ENCODE data around the gene EXOC7.

Gene EXOC7, protein sequence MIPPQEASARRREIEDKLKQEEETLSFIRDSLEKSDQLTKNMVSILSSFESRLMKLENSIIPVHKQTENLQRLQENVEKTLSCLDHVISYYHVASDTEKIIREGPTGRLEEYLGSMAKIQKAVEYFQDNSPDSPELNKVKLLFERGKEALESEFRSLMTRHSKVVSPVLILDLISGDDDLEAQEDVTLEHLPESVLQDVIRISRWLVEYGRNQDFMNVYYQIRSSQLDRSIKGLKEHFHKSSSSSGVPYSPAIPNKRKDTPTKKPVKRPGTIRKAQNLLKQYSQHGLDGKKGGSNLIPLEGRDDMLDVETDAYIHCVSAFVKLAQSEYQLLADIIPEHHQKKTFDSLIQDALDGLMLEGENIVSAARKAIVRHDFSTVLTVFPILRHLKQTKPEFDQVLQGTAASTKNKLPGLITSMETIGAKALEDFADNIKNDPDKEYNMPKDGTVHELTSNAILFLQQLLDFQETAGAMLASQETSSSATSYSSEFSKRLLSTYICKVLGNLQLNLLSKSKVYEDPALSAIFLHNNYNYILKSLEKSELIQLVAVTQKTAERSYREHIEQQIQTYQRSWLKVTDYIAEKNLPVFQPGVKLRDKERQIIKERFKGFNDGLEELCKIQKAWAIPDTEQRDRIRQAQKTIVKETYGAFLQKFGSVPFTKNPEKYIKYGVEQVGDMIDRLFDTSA

DNA sequence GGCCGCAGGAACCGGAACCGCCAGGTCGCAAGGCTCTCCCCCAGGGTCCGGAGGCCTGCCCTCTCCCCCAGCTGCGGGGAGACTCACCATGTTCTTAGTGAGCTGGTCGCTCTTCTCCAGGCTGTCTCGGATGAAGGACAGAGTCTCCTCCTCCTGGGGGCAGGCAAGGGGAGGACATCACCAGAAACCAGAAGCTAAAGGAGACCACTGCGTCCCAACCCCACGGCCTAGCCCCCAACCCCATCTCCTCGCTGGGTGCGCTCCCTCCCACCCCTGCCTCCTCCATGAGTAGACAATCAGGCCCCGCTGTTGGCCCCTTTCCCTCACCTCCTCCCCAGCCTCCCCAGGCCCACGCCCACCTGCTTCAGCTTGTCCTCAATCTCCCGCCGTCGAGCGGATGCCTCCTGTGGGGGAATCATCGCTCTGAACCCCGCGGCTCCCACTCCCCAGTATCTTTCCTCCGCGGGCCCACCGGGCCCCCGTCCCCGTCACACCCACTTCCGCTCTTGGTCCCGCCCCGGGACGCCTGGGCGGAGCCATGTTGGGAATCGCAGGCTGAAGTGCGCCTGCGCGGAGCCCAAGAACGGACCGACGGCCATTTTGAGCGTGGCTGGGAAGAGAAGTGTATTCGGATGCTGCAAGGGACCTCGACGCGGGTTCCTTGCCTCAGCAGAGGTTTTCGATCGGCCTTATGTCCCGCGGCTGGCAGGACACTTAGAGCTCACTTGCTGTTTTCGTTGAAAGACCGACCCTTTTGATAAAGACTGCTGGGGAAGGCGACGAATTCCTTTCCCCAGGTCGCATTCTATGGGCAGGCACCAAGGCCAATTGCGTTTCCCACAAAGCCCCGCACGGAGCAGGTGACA is at the start of gene EXOC7:
EXOC7 (minus strand) TSS at position 514 of the 866 bp plus-strand sequence; CDS start at position 419, 95 bp downstream.
- peak; percentile 89 for DNase-seq

DNA sequence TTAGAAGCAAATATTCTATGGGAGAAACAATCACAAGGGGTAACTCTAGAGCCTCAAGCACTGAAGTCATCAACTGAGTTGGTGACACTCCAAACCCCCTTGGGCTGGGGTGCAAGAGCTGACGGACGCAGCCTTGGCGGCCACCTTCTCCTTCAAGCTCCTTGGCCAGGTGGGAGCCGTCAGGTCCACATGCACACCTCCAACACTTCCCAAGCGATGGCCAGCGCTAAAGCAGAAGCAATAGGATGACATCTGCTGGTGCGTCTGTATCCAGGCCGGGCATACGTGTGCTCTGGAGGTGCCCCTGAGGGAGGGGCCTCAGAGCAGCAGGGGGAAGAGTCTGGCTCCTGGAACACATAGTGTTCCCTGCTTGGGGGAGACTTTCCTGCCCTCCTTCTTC is 49.6 kb upstream of the EXOC7 start:
- DNase-seq: no peak

DNA sequence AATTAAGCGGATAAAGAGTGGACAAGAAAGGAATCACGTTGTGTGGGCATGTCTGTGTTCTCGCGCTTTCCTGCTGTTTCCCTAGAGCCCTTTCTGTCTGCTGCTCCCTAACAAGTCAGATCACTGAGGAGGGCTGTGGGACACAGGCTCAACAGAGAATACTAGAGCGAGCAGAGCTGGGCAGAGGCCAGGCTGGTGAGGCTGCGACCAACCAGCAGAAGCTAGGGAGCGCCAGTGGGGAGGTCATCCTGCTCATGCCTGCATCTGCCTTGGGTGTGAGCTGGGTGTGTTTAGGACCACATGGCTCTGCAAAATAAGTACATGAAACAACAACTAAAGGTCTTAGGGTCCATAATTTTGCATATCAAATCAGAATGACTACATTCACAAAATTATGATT is 49.0 kb upstream of the EXOC7 start:
- DNase-seq: no peak

DNA sequence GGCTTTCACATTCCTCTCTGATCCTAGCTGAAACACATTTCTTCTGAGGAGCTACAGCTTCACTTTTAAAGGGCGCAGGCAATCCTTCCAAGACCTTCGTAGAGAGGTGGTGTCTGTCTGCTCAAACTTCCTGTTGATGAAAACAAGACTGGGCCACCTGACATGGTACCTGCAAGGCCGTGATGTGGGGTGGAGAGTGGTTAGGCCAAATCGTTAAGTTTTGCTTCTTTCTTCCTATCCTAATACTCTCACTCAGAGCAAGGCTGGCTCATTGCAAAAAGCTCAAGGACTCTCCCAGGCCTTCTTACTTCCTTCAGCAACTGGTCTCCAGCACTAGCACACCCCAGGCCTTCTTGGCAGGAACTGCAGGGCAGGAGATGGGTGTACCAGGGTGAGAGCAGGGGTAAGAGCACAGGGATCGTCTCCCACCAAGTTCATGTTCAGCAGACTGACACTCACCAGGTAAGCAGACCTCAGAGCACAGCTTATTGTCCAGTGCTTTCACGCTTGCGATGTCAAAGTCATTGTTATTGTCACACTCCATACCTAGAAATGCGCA is 48.4 kb upstream of the EXOC7 start:
- no peak for DNase-seq

DNA sequence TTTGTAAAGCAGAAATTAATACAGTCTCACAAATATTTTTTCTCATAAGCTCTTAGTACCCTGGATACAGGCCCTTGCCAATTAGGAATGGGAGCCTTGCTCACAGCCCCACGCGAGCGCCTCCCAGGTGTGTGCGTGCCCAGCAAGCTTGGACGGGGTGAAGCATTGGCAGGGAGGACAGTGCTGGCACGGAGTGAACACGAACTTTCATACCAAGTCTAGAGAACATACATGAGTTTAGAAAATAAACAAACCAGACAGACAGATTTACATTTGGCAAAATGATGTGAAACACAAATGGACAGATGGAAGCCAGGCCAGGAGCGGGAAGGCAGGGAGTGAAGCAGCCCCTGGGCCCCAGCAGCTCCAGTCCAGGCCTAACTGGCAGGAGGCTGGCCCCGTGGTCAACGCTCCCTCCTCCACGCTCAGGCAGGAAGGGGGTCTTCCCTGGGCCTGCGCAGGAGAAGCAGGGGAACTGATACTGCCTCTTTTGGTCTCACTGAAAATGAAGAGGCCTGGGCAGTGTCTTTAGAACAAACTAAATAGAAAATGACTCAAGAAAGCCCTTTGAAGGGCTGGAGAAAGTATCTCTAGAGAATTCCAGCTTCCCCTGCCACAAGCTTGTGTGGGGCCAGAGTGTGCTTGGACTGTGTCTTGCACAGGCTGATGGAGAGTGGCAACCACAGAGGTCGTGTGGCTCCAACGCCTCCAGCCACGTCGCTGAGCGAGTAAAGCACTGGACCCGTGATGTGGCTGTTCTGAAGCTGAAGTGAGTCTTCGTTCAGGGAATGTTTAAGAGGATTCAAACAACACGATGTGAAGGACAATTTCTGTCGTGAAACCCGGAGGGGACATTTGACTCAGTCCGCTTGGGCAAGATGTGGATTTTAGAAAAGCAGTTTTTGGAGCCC is 47.4 kb upstream of the EXOC7 start:
- no peak for DNase-seq

DNA sequence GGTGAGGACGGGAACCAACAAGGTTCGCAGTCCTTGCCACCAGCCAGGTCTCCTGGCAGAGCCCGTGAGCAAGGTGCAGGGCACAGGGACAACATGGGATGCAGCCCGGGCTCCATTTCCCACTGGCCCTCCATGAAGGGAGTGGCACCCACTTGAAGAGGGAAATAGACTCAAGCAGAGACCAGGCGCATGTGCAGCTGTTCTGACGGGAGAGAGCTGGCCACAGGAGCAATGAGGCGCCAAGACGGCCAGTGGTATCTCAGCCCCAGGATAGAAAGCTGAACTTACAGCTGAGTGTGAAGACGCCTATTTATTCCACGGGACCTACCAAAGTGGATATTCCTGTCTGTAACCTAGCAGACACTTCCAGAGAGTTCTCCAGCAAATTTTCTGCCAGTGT is 45.6 kb upstream of the EXOC7 start:
- DNase-seq: no peak

DNA sequence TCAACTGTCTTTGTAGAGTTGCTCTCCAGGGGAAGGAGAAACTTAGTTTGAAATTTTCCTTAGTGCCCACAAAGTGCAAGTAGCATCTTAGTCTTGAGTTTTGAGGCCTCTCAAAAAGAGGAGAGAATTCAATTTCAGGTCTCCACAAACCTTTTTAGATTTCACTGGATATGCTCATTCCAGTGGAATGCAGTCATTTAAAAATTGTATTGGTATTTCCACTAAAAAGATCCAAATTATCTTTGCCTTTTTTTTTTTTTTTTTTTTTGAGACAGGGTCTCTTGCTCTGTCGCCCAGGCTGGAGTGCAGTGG is 44.4 kb upstream of the EXOC7 start:
- DNase-seq: no peak

DNA sequence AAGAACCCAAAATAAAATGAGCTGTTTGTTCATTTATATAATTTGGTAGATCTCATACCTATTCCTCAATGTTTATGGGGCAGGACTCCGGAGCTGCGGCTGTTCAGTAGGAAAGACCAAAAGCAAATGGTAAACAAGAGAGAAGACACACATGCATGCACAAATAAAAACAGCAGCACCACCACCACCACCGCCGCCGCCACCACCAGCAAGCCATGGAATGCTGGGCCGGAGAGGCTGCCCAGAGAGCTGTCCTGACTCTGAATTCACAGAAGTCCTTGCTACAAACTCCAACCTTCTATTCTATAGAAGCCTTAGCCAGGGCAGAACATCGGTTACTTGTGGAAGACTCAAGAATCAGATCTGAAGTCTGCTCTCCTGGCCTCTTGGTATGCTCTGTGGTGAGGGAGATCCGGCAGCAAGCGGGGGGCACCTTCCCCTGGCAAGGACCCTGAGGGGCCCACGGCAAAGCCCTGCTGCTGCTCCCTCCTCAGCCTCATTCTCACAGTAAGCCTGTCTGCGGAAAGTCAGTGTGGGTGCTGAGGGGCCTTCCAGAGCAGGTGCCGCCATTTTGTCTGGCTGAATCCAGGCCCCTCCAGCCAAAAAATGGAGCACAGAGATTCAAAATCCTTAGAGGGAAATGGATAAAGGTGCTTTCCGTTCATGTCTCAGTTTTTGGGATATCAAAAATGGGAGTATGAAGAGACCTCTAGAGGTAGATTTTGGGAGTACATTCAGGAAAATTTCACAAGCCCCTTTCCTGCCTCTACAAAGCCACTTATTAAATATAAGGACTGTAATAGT is 43.8 kb upstream of the EXOC7 start:
- DNase-seq: no peak

DNA sequence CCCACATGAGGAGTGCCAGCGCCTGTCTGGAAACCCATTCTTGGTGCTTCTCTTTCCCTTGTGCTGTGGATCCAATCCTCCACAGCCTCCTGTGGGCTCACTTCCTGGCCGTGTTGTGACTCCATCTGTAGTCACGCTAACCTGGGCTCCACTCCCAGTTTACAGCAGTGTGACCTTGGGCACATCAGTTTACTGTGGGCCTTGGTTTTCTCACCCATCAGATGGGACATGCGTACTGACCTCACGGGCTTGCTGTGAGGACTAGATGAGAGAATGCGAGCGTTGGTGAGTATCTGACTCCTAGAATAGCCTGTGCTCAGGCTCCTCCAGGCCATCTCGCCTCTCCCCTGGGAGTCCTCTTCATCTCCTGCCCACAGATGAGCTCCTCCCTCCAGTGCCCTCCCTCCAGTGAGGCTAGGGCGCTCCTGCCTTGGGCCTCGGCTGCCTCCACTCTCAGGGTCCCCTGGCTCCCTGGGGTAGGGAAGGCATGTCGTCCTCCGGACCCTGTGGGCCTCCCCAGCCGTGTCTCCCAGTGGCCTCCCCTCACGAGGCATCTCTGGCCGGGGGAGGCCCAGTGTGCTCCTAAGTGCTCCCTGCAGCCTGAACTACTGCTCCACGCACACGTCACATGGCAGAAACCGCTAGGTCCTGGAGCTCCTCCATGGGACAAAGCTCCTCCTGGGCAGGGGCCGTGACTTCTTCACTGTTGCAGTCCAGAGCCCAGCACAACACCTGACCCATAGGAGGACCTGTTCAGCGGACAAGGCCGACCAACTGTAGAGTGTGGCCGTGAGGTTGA is 42.7 kb upstream of the EXOC7 start:
- no peak for DNase-seq

DNA sequence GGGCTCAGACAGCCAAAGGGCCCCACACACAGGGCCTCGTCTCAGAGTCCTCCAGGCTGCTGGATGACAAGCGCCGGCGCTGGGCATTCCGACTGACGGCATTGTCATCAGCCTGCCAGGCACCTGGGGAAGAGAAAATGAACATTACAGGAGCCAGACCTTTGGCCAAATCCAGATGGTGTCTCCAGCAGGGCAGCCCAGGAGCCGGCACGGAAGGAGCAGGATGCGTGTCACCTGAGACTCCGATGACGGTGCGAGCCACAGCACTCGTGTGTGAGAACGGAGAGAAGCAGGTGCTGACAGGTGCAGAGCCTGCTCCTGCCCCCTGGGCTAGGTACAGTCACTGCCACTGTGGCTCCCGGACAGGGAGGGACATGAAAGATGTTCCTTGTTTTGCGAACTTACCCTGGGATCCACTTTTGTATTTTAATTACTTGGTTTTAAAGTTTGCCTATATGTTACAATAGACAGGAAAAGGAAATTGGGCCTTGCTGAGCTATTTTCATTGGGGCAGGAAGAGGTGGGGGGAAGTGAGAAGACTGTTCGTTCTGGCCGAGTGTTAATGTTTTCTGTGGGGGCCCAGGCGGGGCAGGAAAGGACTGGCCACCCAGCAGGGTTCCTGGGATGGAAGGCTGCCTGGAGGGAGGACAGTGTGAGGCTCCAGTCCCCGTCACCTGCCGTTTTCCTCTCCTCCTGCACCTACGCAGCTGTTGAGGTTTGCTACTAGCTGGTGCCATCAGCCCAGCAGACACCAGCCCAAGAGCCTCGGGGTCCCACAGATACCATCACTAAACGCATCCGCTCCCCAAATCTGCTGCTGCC is 41.9 kb upstream of the EXOC7 start:
- no peak for DNase-seq

DNA sequence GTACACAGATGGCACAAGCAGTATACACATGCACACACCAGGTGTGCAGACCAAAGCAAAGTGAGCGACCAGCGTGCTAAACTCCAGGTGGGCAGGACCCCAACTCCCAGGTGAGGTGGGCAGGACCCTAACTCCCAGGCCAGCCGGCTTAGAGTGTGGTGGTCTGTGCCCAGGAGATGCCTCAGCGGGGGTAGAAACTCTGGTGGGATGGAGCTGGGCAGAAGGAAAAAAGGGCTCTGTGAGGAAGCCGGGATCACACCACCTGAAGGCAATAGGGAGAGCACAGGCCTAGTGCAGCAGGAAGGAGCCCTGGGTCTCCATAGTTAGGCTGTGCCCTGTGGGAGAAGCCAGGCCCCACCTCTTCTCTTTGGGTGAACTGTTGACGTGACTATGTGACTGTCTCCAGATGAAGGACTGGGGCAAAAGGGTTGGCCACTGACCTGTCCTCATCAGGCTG is 39.0 kb upstream of the EXOC7 start:
- DNase-seq: no peak

DNA sequence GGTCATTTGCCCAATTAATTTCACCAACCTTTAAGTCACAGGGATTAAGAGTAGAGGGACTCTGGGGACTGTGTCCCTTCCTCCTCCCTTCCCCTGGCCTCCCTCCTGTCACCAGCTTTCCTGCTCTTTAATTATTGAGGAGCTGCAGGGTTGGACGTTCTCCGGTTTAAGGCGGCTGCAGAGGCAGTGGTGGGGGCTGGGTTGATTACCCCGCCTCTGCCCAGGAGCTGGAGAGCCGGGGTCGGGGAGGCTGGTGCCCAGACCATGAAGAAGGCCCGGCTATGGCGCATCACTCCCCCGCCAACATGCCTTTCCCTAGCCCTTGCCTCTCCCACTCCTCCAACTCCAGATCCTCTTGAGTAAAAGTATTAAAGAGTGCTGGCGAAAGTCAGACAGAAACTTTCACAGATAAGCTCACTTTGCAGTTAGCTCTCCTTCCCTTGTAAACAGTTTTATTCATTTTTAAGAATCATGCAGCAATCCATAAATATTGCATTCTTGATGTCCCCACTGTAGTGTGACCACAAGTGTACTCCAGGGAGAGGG is 38.5 kb upstream of the EXOC7 start:
- no peak for DNase-seq

DNA sequence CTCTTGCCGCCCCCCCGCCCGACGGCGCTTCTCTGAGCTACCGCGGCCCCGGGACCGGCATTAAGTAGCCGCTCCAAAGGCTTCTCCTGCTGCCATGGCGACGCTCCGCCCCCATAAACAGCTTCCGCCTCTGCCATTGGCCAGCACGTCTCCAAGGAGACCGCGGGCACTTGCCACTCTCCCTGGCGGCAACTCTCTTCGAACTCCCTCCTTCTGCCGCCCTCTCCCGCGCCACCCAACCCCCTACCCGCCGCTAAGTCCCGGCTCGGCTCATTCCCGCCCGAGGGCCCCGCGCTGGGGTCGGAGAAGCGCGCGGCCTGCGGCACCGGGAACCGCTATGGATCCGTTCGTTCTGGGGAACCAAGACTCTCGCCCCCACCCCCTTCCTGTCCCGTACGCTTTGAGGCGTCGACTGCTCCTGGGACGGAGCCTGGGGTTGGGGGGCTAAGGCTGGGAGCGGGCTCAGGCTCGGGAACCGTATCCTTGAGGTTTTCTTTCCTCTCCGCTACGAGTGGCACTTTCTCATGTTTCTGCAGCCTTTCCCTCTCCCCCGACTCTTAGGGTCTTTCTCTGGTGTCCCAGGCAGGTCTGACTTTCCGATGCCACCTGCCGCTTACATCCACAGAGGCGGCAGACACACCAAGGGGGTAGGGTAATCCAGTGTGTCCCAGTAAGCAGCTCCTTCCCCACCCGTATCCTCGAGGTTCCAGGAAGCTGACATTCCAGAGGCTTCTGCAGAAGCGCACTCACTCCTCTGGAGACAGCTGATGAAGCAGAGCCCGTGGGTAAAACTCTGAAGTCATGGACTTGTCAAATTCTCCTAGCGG is 37.8 kb upstream of the EXOC7 start, which contains the start of gene FOXJ1:
FOXJ1 (minus strand) TSS at position 34 of the 827 bp plus-strand sequence. CDS start 850 bp downstream, outside the sequence.
- peak; percentile 89 for DNase-seq

DNA sequence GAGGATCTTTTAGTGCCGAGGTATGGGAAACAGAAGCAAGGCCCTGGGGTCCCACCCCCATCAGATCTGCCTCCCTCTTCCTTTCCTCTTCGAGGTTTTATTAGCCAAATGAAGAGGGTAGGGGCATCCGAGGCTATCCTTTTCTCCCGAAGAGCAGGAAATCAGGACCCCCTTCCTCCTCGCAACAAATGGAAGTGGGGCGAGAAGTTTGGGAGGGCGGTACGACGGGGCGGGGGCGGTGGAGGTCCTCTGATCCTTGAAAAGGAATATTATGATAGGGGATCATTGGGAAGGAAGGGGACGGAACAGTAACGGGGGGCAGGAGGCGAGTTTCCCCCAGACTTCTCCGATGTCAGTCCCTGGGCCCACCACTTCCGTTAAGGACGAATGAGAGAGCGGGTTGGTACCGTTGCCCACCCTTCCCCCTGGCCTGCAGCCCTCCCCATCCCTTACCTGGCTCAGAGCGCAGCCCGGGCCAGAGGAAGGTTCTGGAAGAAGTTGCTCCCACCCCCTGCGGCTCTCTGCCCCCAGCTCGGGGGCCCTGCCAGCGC is 37.1 kb upstream of the EXOC7 start:
- DNase-seq: no peak

DNA sequence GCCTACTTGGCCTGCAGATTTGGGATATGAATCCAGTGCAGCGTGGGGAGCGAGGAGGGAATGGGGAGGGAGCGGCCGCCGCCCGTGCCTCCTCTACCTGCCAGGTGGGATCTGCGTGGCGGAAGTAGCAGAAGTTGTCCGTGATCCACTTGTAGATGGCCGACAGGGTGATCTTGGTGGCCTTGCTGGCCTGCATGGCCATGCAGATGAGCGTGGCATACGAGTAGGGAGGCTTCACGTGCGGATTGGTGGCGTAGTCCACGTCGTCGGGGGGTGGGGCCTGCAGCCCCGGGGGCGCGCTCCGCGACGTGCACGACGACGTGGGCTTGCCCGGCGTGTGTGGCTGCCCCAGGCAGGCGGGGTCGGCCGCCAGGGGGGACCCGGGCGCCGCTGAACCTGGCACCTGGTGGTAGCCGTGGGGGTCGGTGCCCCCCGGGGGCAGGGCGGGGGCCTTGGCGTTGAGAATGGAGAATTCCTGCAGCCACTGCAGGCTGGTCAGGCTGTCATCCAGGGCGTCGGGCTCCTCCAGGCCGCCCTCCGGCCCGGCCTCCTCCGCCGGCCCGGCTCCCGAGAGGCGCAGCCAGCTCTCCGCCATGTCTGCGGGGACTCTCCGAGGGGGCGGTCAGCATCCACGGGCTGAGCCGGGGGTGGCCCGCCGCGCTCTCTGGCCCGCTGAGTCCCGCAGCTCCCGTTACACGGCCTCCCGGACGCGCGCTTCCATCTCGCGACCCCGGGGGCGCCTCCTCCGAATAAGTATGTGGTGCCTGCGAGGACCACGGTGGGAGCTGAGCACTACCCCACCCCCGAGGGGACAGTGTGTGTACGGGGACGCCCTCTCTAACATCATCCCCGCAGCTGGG is 36.4 kb upstream of the EXOC7 start:
- DNase-seq: no peak

DNA sequence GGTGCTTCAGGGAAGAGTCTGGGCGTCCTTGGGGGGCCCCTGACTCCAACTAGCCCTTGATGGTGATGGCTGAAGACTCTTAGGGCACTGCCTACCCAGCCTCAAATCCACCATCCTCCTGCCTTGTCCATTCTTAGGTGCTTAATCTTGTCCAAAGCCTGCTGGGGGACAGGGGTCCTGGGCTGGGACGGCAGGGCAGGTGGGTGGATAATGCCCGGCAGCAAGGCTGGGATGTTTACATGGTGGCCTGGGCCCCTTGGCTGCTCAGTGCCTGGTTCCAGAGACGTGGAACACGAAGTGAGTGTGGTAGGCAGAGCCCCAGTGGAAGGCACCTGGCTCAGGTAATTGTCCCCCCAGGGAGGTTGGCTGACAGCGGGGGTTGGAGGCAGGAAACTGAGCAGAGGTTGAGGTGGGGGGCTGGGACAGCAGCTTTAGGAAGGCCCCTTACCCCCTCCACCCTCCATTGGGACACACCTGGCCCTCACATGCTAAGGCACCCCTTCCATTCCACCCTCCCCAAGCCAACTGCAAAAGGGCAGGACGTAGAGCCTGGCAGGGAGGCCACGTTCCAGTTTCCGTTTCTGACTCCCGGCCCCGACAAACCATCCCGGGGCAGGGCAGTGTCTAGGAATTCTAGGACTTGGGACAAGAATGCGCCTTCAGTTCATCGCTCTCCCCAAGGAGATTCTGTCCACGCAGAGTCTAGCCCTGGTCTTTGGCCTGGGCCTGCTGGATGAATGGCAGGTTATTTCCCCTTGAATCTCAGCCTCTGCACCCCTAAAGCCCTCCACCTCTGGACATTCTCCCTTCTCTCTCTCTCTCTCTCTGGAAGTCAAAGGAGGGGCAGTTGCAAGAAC is 35.5 kb upstream of the EXOC7 start:
- no peak for DNase-seq
